HCT116 (cell line): ENCODE results near the gene RMRP. TPM values are rescaled to one million over a fixed set of nuclear protein-coding genes. Genes with fewer than 3 reads are reported as not detected.

Experiments used
- ATAC-seq: fragments of 200-7000 bp; cut with Tn5 transposase; 2 replicates; pipeline ENCODE4 v1.9.1; 2020; ENCODE audit warnings: mild to moderate bottlenecking, moderate library complexity
- BruUV-seq: library from RNA; stranded (reverse); fragments of 400-500 nt; replicated peaks from 2 replicates; lab custom pipeline; 2021; lab: Mats Ljungman, UMichigan
- CTCF ChIA-PET: fragments of 300-600 bp; sonication (Branson Sonifier 250); formaldehyde crosslinking; loops from one replicate; lab custom pipeline; 2021; ENCODE audit warnings: antibody characterized with exemption; lab: Charles Lee
- POLR2A ChIA-PET: fragments of 300-600, 350-600 bp; sonication (Branson Sonifier 250); formaldehyde crosslinking; loops from one replicate; lab custom pipeline; 2021; ENCODE audit warnings: antibody characterized with exemption; lab: Charles Lee
- RAD21 ChIA-PET, 2 experiments: fragments of 300-600 bp; sonication (Branson Sonifier 250); formaldehyde crosslinking; loops; one replicate each; lab custom pipeline; 2023; ENCODE audit warnings: low total read pairs in 2 of 2; ENCODE audit not compliant: uncharacterized antibody in 2 of 2, unreplicated experiment in 2 of 2, low non-redundant PET in 1 of 2; lab: Charles Lee
- DNase-seq: peaks from one replicate; pipeline ENCODE4 v3.0.0-alpha.2; 2010; ENCODE audit warnings: low read depth, low spot score
- H2AFZ ChIP-seq: fragments of 200-600 bp; shearing (Covaris generic), sonication (generic); 2 replicates; pipeline ENCODE4 v1.6.1; 2017; ENCODE audit warnings: low read depth, mixed run types, mixed read lengths, antibody characterized with exemption, low read length; ENCODE audit not compliant: poor library complexity, severe bottlenecking
- H3K27ac ChIP-seq: 2 replicates; pipeline ENCODE4 v1.5.1; 2012; ENCODE audit warnings: low read depth, low read length
- H3K27me3 ChIP-seq: fragments of 200-600 bp; sonication (generic); 2 replicates; pipeline ENCODE4 v1.6.1; 2016; ENCODE audit warnings: mixed run types, low read length, mixed read lengths; ENCODE audit not compliant: insufficient read depth
- H3K36me3 ChIP-seq, 2 experiments: fragments of 200-500 bp in 1 of 2; fragments of 200-600 bp in 1 of 2; sonication (Bioruptor generic) in 1 of 2; sonication (generic) in 1 of 2; 2 replicates each; pipeline versions ENCODE4 v1.5.1 to v1.6.1; 2014 to 2016; ENCODE audit warnings: low read length in 2 of 2, inconsistent platforms in 1 of 2, mixed read lengths in 1 of 2, mixed run types in 1 of 2; ENCODE audit not compliant: insufficient read depth in 2 of 2, control insufficient read depth in 1 of 2
- H3K4me1 ChIP-seq, 2 experiments: fragments of 200-600 bp in 1 of 2; sonication (generic) in 1 of 2; 2 replicates each; pipeline versions ENCODE4 v1.5.1 to v1.6.1; 2012 to 2017; ENCODE audit warnings: low read length in 2 of 2, inconsistent platforms in 1 of 2, mild to moderate bottlenecking in 1 of 2, mixed read lengths in 1 of 2, mixed run types in 1 of 2, moderate library complexity in 1 of 2; ENCODE audit not compliant: insufficient read depth in 2 of 2, control insufficient read depth in 1 of 2
- H3K4me2 ChIP-seq: fragments of 200-600 bp; sonication (generic); 2 replicates; pipeline ENCODE4 v1.6.1; 2017; ENCODE audit warnings: mixed run types, low read length, mixed read lengths
- H3K4me3 ChIP-seq, 2 experiments: fragments of 200-600 bp in 1 of 2; sonication (generic) in 1 of 2; replicated peaks in 1 of 2; 2 replicates each; pipeline ENCODE4 v1.5.1; 2011 to 2016; ENCODE audit warnings: low read length in 2 of 2, control low read depth in 1 of 2, low read depth in 1 of 2, mild to moderate bottlenecking in 1 of 2, mixed read lengths in 1 of 2, mixed run types in 1 of 2
- H3K79me2 ChIP-seq: fragments of 200-600 bp; sonication (generic); 2 replicates; pipeline ENCODE4 v1.6.1; 2017; ENCODE audit warnings: mild to moderate bottlenecking, mixed run types, low read length, moderate library complexity, mixed read lengths; ENCODE audit not compliant: insufficient read depth
- H3K9ac ChIP-seq: fragments of 200-600 bp; sonication (generic); 2 replicates; pipeline ENCODE4 v1.6.1; 2016; ENCODE audit warnings: low read length, mixed read lengths
- H3K9me2 ChIP-seq: fragments of 200-600 bp; sonication (generic), shearing (Covaris generic); 2 replicates; pipeline ENCODE4 v1.6.1; 2017; ENCODE audit warnings: mixed run types, mild to moderate bottlenecking, moderate library complexity; ENCODE audit not compliant: insufficient read depth
- H3K9me3 ChIP-seq, 2 experiments: fragments of 200-500 bp in 1 of 2; fragments of 200-600 bp in 1 of 2; sonication (Bioruptor generic) in 1 of 2; sonication (generic) in 1 of 2; 2 replicates each; pipeline ENCODE4 v1.6.1; 2014 to 2017; ENCODE audit warnings: low read length in 2 of 2, mixed read lengths in 2 of 2, inconsistent platforms in 1 of 2, low read depth in 1 of 2, mild to moderate bottlenecking in 1 of 2, mixed run types in 1 of 2, moderate library complexity in 1 of 2; ENCODE audit not compliant: control insufficient read depth in 1 of 2, insufficient read depth in 1 of 2
- H4K20me1 ChIP-seq: fragments of 200-600 bp; sonication (generic), shearing (Covaris generic); 2 replicates; pipeline ENCODE4 v1.6.1; 2017; ENCODE audit warnings: mixed run types, mild to moderate bottlenecking, moderate library complexity; ENCODE audit not compliant: insufficient read depth
- ATF3 ChIP-seq: IDR thresholded peaks from 2 replicates; pipeline ENCODE4 v1.6.1; 2012
- CTCF ChIP-seq, 3 experiments: fragments of 200-600 bp in 1 of 3; sonication (generic) in 1 of 3; IDR thresholded peaks in 2 of 3; conservative IDR thresholded peaks in 1 of 3; 2 replicates each; pipeline ENCODE4 v1.5.1; 2012 to 2017; ENCODE audit warnings: low read depth in 2 of 3, low read length in 2 of 3, antibody characterized with exemption in 1 of 3, borderline replicate concordance in 1 of 3, control low read depth in 1 of 3, mild to moderate bottlenecking in 1 of 3, mixed read lengths in 1 of 3, mixed run types in 1 of 3, moderate library complexity in 1 of 3; ENCODE audit not compliant: insufficient read depth in 1 of 3
- EZH2 ChIP-seq: fragments of 200-600 bp; sonication (generic); IDR thresholded peaks from 2 replicates; pipeline ENCODE4 v1.6.1; 2017; ENCODE audit warnings: antibody characterized with exemption, mixed run types
- EZH2phosphoT487 ChIP-seq: fragments of 200-600 bp; IDR thresholded peaks from 2 replicates; pipeline ENCODE4 v1.6.1; 2018; ENCODE audit warnings: antibody characterized with exemption, borderline replicate concordance
- JUND ChIP-seq: IDR thresholded peaks from 2 replicates; pipeline ENCODE4 v1.6.1; 2012
- MAX ChIP-seq: IDR thresholded peaks from 2 replicates; pipeline ENCODE4 v1.6.1; 2012
- SIN3A ChIP-seq: IDR thresholded peaks from 2 replicates; pipeline ENCODE4 v1.6.1; 2012; ENCODE audit warnings: low read depth
- SP1 ChIP-seq: IDR thresholded peaks from 2 replicates; pipeline ENCODE4 v1.6.1; 2012; ENCODE audit warnings: low read depth
- TCF7L2 ChIP-seq: IDR thresholded peaks from 2 replicates; pipeline ENCODE4 v1.7.0; 2011; ENCODE audit warnings: borderline replicate concordance, inconsistent platforms; ENCODE audit not compliant: insufficient read depth, insufficient read length; ENCODE audit errors: extremely low read depth
- YY1 ChIP-seq: IDR thresholded peaks from 2 replicates; pipeline ENCODE4 v1.6.1; 2011; ENCODE audit warnings: low read length, low read depth, moderate library complexity, mild to moderate bottlenecking; ENCODE audit not compliant: insufficient replicate concordance; ENCODE audit errors: extremely low read depth
- ZFX ChIP-seq: fragments of 450-650 bp; IDR thresholded peaks from 2 replicates; pipeline ENCODE4 v1.6.1; 2017
- ZNF274 ChIP-seq: fragments of 200-500 bp; sonication (Bioruptor generic); IDR thresholded peaks from 2 replicates; pipeline ENCODE4 v1.6.1; 2014; ENCODE audit warnings: mild to moderate bottlenecking, low read depth, low read length, inconsistent platforms
- intact Hi-C: fragments of 100-400 bp; cut with micrococcal nuclease; formaldehyde crosslinking; loops from 2 replicates; pipeline ENCODE4 v1.10.0; 2022
- total RNA-seq: library from RNA; stranded (reverse); gene quantifications from one replicate; pipeline ENCODE4 v1.2.1, GENCODE V29; 2021; ENCODE audit not compliant: unreplicated experiment

The RMRP gene
- total RNA-seq, 1 experiment from 2014 or later = 30,969 TPM

GRCh38 chr9:35703906-35704672 is 46.3 kb upstream of the RMRP start:
- DNase-seq (no peak), ATAC-seq (no peak)
- intact Hi-C loops = no loop called here
- peaks cover 65 to 80% of the 10 kb centered on the region in 2 experiments for H3K36me3 ChIP-seq
- no peaks in the 10 kb centered on the region for H4K20me1 ChIP-seq
- CTCF ChIA-PET = no interaction called here
- no peaks in the 10 kb centered on the region for H3K9me3 ChIP-seq
- BruUV-seq = TSS peak; percentile 44
- no peaks in the 10 kb centered on the region for H3K79me2 ChIP-seq
- H3K9ac ChIP-seq = no peak overlapping the region
- H3K27ac ChIP-seq = no peak overlapping the region
- TF ChIP-seq CTCF (IDR thresholded peaks at IDR 0.05 in 2 of 3, conservative IDR thresholded peaks at IDR 0.05 in 1 of 3; ENCODE audit: borderline replicate concordance in 1 of 3, insufficient read depth in 1 of 3, low read depth in 2 of 3, low read length in 2 of 3) (no peak), ZNF274 (no peak), EZH2phosphoT487 (no peak), MAX (no peak), EZH2 (no peak), ATF3 (no peak), SIN3A (no peak), JUND (no peak), SP1 (no peak), ZFX (no peak), TCF7L2 (no peak), YY1 (no peak)
- POLR2A ChIA-PET = no interaction called here
- H3K4me2 ChIP-seq = no peak overlapping the region
- no peaks in the 10 kb centered on the region for H3K4me1 ChIP-seq
- H3K9me2 ChIP-seq = no peaks in the 10 kb centered on the region
- H2AFZ ChIP-seq = no peak overlapping the region
- no peaks in the 10 kb centered on the region for H3K27me3 ChIP-seq
- H3K4me3 ChIP-seq = no peak overlapping the region
- RAD21 ChIA-PET = no interaction called here
